ENCODE data around the gene WDR7.

DNA sequence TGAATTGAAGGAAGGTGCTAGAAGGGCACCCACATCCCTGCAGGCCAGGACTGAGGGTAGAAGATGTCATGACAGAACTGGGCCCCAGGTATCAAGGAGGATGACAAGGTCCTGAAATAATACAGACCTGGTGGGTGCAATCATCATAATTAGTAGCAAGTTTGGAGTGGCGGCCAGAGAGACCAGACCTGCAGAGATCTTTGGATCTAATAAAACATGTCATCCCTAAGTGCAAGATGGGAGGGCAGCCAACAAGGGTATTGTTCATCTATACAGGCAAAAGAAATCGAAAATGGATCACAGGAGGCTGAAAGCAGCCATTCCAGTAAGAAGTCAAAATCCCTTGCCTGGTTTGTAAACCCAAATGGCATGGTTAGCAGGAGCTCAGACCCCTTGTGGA lies 384.4 kb downstream of the WDR7 start:
- TF ChIP-seq CHD2 (IDR thresholded peaks at IDR 0.05; ENCODE audit: low read depth, low read length), result no peak
- TF ChIP-seq, protein P1, sequence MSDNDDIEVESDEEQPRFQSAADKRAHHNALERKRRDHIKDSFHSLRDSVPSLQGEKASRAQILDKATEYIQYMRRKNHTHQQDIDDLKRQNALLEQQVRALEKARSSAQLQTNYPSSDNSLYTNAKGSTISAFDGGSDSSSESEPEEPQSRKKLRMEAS (CRISPR knock-in tag; IDR thresholded peaks at IDR 0.05), result no peak
- TF ChIP-seq ZNF57 (CRISPR knock-in tag; IDR thresholded peaks at IDR 0.05), result no peak
- TF ChIP-seq PHF8 (IDR thresholded peaks at IDR 0.05; ENCODE audit: borderline replicate concordance, low read length), result no peak

Measured in K562 (cell line).